HL-60 (cell line): Measurements from ENCODE around the gene TAF15.

Experiments
- DNase-seq, 2 experiments: peaks; one replicate each; pipeline ENCODE4 v3.0.0-alpha.2; 2010 to 2020; ENCODE audit warnings: low read depth in 1 of 2, low spot score in 1 of 2
- H3K27ac ChIP-seq: fragments of 250-450 bp; sonication (Bioruptor Pico); replicated peaks from 2 replicates; pipeline ENCODE4 v1.5.1; 2020; ENCODE audit warnings: mild to moderate bottlenecking, moderate library complexity
- H3K27me3 ChIP-seq: fragments of 250-450 bp; sonication (Bioruptor Pico); 2 replicates; pipeline ENCODE4 v1.5.1; 2021; ENCODE audit warnings: mild to moderate bottlenecking, moderate library complexity; ENCODE audit not compliant: insufficient read depth, poor library complexity, severe bottlenecking
- H3K4me3 ChIP-seq: replicated peaks from 2 replicates; pipeline ENCODE4 v1.5.1; 2011; ENCODE audit warnings: mild to moderate bottlenecking, control low read depth, low read length; ENCODE audit not compliant: insufficient read depth
- CTCF ChIP-seq: IDR thresholded peaks from one replicate; pipeline ENCODE4 v1.5.1; 2011; ENCODE audit warnings: low read length, control low read depth, inconsistent platforms; ENCODE audit not compliant: insufficient read depth
- GABPA ChIP-seq: IDR thresholded peaks from 2 replicates; pipeline ENCODE4 v1.6.1; 2012; ENCODE audit warnings: low read depth
- POLR2AphosphoS5 ChIP-seq: IDR thresholded peaks from 2 replicates; pipeline ENCODE4 v1.6.1; 2012; ENCODE audit warnings: low read depth
- REST ChIP-seq: IDR thresholded peaks from 2 replicates; pipeline ENCODE4 v1.6.1; 2012; ENCODE audit warnings: low read depth; ENCODE audit not compliant: insufficient replicate concordance
- SPI1 ChIP-seq: IDR thresholded peaks from 2 replicates; pipeline ENCODE4 v1.6.1; 2012; ENCODE audit warnings: low read depth, mild to moderate bottlenecking, borderline replicate concordance

Gene TAF15

GRCh38 chr17:35773679-35774425 is 35.4 kb upstream of the TAF15 start:
- no peak overlapping the region for H3K27ac ChIP-seq
- H3K4me3 ChIP-seq = no peak overlapping the region
- TF ChIP-seq GABPA (no peak), CTCF (no peak), REST (no peak), SPI1 (no peak), POLR2AphosphoS5 (no peak)
- DNase-seq = no peak
- H3K27me3 ChIP-seq = peaks cover 4% of the 10 kb centered on the region

GRCh38 chr17:35774499-35774898 is 34.8 kb upstream of the TAF15 start:
- no peak for DNase-seq
- no peak overlapping the region for H3K27ac ChIP-seq
- H3K4me3 ChIP-seq = no peak overlapping the region
- TF ChIP-seq POLR2AphosphoS5 (no peak), REST (no peak), CTCF (no peak), SPI1 (no peak), GABPA (no peak)
- peaks cover 4% of the 10 kb centered on the region for H3K27me3 ChIP-seq

- Histone ChIP-seq H3K27ac (no peak overlapping the region), H3K27me3 (peaks cover 7% of the 10 kb centered on the region), H3K4me3 (no peak overlapping the region)
- DNase-seq = no peak
- TF ChIP-seq REST (no peak), POLR2AphosphoS5 (no peak), GABPA (no peak), CTCF (no peak), SPI1 (no peak)
These were observed 34.2 kb upstream of the TAF15 start for GRCh38 chr17:35775039-35775438.
